ENCODE measurements around the gene LYPD8. TPM values are rescaled to one million over a fixed set of nuclear protein-coding genes. Genes with fewer than 3 reads are reported as not detected.

Gene LYPD8
- total and polyA plus RNA-seq, 9 of the 15 experiments (the other 6 are each of a cell fraction or from before 2014, with no cell fraction given), result 0.50 to 2.1 (median 1.3) TPM

- TF ChIP-seq, protein P1, sequence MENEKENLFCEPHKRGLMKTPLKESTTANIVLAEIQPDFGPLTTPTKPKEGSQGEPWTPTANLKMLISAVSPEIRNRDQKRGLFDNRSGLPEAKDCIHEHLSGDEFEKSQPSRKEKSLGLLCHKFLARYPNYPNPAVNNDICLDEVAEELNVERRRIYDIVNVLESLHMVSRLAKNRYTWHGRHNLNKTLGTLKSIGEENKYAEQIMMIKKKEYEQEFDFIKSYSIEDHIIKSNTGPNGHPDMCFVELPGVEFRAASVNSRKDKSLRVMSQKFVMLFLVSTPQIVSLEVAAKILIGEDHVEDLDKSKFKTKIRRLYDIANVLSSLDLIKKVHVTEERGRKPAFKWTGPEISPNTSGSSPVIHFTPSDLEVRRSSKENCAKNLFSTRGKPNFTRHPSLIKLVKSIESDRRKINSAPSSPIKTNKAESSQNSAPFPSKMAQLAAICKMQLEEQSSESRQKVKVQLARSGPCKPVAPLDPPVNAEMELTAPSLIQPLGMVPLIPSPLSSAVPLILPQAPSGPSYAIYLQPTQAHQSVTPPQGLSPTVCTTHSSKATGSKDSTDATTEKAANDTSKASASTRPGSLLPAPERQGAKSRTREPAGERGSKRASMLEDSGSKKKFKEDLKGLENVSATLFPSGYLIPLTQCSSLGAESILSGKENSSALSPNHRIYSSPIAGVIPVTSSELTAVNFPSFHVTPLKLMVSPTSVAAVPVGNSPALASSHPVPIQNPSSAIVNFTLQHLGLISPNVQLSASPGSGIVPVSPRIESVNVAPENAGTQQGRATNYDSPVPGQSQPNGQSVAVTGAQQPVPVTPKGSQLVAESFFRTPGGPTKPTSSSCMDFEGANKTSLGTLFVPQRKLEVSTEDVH (IDR thresholded peaks at IDR 0.05; ENCODE audit: low read depth, partially characterized antibody), result no peak
- TF ChIP-seq TOE1 (IDR thresholded peaks at IDR 0.05; ENCODE audit: borderline replicate concordance) (peak; percentile 63; the same call in 1 of the 2 replicates), TOE1 (CRISPR knock-in tag; IDR thresholded peaks at IDR 0.05; ENCODE audit: borderline replicate concordance, low read depth) (0 out of 2 replicates have a peak, but pooled peaks have one; percentile 76), ZNF707 (CRISPR knock-in tag; conservative IDR thresholded peaks at IDR 0.05) (no peak), PRDM10 (IDR thresholded peaks at IDR 0.05; ENCODE audit: partially characterized antibody) (no peak), ZFX (CRISPR knock-in tag; IDR thresholded peaks at IDR 0.05) (peak; percentile 84), RBFOX2 (IDR thresholded peaks at IDR 0.05; ENCODE audit: low read depth, low read length) (peak; percentile 56; the same call in 1 of the 2 replicates), NR4A1 (CRISPR knock-in tag; IDR thresholded peaks at IDR 0.05) (no peak), NR4A1 (tag; IDR thresholded peaks at IDR 0.05) (no peak), L3MBTL2 (IDR thresholded peaks at IDR 0.05) (peak; percentile 94), HNRNPL (IDR thresholded peaks at IDR 0.05; ENCODE audit: low read depth, low read length) (no peak)
- TF ChIP-seq, protein P2, sequence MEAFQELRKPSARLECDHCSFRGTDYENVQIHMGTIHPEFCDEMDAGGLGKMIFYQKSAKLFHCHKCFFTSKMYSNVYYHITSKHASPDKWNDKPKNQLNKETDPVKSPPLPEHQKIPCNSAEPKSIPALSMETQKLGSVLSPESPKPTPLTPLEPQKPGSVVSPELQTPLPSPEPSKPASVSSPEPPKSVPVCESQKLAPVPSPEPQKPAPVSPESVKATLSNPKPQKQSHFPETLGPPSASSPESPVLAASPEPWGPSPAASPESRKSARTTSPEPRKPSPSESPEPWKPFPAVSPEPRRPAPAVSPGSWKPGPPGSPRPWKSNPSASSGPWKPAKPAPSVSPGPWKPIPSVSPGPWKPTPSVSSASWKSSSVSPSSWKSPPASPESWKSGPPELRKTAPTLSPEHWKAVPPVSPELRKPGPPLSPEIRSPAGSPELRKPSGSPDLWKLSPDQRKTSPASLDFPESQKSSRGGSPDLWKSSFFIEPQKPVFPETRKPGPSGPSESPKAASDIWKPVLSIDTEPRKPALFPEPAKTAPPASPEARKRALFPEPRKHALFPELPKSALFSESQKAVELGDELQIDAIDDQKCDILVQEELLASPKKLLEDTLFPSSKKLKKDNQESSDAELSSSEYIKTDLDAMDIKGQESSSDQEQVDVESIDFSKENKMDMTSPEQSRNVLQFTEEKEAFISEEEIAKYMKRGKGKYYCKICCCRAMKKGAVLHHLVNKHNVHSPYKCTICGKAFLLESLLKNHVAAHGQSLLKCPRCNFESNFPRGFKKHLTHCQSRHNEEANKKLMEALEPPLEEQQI (IDR thresholded peaks at IDR 0.05), result no peak
- TF ChIP-seq, protein P3, sequence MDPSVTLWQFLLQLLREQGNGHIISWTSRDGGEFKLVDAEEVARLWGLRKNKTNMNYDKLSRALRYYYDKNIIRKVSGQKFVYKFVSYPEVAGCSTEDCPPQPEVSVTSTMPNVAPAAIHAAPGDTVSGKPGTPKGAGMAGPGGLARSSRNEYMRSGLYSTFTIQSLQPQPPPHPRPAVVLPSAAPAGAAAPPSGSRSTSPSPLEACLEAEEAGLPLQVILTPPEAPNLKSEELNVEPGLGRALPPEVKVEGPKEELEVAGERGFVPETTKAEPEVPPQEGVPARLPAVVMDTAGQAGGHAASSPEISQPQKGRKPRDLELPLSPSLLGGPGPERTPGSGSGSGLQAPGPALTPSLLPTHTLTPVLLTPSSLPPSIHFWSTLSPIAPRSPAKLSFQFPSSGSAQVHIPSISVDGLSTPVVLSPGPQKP (CRISPR knock-in tag; IDR thresholded peaks at IDR 0.05), result no peak
- TF ChIP-seq, protein P4, sequence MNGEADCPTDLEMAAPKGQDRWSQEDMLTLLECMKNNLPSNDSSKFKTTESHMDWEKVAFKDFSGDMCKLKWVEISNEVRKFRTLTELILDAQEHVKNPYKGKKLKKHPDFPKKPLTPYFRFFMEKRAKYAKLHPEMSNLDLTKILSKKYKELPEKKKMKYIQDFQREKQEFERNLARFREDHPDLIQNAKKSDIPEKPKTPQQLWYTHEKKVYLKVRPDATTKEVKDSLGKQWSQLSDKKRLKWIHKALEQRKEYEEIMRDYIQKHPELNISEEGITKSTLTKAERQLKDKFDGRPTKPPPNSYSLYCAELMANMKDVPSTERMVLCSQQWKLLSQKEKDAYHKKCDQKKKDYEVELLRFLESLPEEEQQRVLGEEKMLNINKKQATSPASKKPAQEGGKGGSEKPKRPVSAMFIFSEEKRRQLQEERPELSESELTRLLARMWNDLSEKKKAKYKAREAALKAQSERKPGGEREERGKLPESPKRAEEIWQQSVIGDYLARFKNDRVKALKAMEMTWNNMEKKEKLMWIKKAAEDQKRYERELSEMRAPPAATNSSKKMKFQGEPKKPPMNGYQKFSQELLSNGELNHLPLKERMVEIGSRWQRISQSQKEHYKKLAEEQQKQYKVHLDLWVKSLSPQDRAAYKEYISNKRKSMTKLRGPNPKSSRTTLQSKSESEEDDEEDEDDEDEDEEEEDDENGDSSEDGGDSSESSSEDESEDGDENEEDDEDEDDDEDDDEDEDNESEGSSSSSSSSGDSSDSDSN (IDR thresholded peaks at IDR 0.05; ENCODE audit: borderline replicate concordance in 1 of 2, low read depth in 2 of 2, low read length in 2 of 2), result no peak
Measured at GRCh38 chr1:248691567-248692155, 63.9 kb downstream of the LYPD8 start (continued).

All from K562 (cell line).